Measurements from ENCODE around the gene MAPK9.
"Not testable (repeated sequence)": the region's sequence is repeated elsewhere in the genome, so short reads cannot be mapped to it uniquely, and the experiment has no call there.

MAPK9 gene

DNA sequence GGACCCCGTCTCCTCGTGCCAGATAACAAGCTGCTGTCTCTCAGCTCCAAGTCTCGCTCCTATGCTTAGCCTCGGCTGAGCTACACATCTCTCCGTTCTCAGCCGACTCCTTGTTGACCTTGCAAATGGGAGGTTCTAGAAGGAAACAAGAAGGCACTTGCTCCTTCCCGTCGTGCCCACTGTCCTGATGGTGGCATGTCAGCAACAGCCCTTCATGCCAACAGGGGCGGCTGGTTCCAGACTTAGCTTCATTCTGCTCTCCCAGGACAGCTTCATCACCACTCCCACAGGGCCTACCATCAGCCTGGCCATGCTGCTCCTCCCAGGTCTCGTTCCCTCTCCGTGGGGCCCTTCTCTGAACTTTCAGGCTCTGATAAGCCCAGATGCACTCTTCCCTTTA lies 69.8 kb downstream of the MAPK9 start:
- no peak for DNase-seq

- DNase-seq = no peak
Measured at GRCh38 chr5:180217797-180218196, 74.1 kb downstream of the MAPK9 start.

GRCh38 chr5:180216646-180217171 lies 75.2 kb downstream of the MAPK9 start:
- DNase-seq = no peak

- no peak for DNase-seq
Measured at GRCh38 chr5:180215783-180216630, 75.9 kb downstream of the MAPK9 start.

GRCh38 chr5:180214870-180215770 lies 76.8 kb downstream of the MAPK9 start:
- no peak for DNase-seq

GRCh38 chr5:180213657-180214207 lies 78.2 kb downstream of the MAPK9 start:
- no peak for DNase-seq

DNA sequence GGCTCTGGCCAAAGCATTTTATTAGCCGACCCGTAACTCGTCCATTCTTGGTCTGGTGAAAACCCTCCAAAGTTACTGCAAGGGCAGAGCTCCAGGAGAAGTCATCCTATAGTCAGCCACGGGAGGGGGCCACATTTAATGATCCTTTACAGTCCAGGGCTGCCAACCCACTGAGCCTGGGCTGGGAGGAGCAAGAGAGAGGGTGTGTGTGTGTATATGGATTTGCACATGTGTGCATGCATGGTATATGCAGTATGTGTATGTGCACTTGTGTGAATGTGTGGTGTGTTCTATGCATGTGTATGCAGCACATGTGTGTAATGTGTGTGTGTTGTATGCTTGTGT lies 78.7 kb downstream of the MAPK9 start:
- DNase-seq = no peak

DNA sequence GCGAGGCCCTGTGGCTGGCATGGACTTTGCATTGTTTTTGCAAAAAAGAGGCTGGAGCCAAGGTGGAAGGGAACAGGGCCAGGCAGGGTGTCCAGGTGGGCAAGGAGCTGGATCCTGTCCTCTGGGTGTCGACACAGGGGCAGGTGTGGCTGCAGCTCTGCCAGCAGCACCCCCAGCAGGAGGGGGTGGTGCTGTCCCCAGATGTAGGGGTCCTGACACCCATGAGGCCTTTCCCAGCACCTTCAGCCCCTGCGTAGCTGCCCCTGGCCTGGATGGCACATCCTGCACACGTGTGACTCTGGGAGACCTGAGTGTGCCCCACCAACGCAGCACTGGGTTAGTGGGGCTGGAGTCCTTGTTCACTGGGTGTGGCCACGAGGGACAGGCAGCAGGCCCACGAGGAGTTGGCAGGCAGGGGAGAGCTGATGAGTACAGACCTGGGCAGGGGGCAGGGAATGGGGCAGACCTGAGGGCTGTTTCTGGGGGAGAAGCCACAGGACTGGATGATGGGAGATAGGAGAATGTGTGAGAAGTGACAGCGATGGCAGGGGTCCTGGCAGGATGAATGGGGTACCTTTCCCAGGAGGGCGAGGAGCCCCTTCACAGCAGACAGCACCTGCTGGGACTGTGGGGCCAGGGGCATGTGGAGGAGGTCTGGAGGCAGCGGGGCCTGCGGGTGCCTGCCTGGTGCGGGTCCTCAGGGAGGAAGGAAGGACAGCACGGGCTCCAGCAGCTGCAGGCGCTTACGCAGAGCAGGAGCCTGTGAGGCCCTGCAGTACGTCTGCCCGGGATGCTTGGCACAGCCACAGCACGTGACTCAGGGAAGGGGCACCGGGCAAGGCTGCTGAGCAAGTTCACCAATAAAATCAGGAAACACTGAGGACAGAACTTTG lies 79.3 kb downstream of the MAPK9 start:
- DNase-seq = no peak

DNA sequence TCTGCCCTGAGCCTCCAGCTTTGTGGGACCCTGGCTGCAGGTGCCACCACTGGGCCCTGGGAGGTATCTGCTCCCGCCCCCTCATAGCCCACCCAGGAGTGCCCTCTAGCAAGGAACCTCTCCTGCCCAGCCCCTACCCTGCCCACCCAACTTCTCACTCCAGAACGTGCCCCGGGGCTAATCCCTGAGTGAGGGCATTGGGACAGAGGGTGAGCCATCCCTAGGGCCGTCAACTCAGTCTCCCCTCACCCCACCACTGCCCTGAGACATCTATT lies 80.2 kb downstream of the MAPK9 start:
- no peak for DNase-seq

- no peak for DNase-seq
Measured at GRCh38 chr5:180210961-180211760, 80.7 kb downstream of the MAPK9 start.

- DNase-seq = not testable (repeated sequence)
Measured at GRCh38 chr5:180210077-180210476, 81.8 kb downstream of the MAPK9 start.

DNA sequence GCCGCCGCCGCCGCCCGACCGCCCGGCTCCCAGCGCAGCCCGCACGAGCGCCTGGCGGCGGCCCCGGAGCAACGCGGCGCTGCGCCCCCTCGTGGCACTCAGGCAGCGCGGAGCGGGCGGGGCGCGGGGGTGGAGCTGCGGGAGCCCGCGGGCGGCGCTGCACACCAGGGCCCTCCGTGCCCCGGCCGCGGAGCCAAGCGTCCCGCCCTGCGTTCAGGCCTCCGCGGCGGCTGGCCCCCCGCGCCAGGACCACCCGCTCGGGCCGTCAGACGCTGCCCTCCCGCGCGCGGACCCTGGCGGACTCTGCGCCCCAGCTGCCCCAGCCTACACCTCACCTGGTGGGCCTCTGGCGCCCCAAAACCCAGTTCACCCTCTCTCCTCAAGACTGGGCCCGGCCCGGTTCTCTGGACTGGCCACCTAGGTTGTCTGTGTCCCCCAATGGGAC lies 82.7 kb downstream of the MAPK9 start, which contains the start of gene RASGEF1C:
RASGEF1C (minus strand) TSS at position 75 of the 445 bp plus-strand sequence. CDS start 71,159 bp downstream, outside the sequence.
- peak in 1 of 2 donors; percentile 4 for DNase-seq

GRCh38 chr5:180208435-180209081 lies 83.3 kb downstream of the MAPK9 start:
- DNase-seq = no peak

DNA sequence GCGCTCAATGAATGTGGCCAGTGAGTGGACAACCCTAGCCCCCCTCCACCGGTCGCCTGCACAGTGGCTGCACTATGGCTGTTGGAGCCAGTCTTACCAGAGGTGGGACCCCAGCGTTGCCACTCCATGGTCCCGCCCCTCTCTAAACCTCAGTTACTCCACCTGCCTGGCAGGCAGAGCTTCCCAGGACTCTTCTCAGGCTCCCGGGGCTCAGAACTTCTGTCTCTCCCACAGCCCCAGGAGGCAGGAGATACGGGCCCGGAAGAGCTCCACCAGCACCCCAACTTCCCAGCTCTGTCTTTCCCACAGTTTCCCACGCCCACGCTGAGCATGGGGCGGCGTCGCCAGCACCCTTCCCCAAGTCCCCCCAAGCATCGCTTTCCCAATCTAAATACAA lies 83.8 kb downstream of the MAPK9 start:
- DNase-seq = no peak

- DNase-seq = no peak
Measured at GRCh38 chr5:180207593-180207992, 84.3 kb downstream of the MAPK9 start.

GRCh38 chr5:180206993-180207392 lies 84.9 kb downstream of the MAPK9 start:
- DNase-seq = no peak

GRCh38 chr5:180205916-180206315 lies 86.0 kb downstream of the MAPK9 start:
- DNase-seq = no peak

DNA sequence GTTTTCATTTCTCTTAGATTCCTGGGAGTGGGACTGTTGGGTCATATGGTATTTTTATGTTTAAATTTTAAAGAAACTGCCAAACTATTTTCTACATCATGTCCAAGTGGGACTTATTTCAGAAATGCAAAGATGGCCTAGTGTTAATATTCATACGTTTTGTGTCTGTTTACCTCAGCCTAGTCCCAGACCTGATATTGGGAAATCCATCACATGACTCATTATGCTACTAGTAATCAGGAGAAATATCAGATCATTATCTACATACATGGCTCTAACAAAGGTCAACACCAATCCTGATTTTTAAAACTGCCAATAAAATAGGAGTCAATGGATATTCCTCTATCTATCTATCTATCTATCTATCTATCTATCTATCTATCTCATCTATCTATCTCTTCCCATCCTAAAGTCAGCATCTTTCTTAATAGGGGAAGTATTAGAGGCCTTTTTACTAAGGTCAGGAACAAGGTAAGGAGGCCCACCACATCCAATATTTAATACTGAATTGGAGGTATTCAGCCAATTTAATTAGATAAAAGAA lies 87.5 kb downstream of the MAPK9 start:
- DNase-seq = no peak

- no peak for DNase-seq
Measured at GRCh38 chr5:180202939-180203573, 88.8 kb downstream of the MAPK9 start.

Measured in bone marrow (tissue), 2 donors.